ENCODE results near the gene POC1B. TPM values are rescaled to one million over a fixed set of nuclear protein-coding genes. Genes with fewer than 3 reads are reported as not detected.

Gene POC1B
- total and polyA plus RNA-seq, 2 experiments from 2014 or later: 8.3 to 15.0 TPM

DNA sequence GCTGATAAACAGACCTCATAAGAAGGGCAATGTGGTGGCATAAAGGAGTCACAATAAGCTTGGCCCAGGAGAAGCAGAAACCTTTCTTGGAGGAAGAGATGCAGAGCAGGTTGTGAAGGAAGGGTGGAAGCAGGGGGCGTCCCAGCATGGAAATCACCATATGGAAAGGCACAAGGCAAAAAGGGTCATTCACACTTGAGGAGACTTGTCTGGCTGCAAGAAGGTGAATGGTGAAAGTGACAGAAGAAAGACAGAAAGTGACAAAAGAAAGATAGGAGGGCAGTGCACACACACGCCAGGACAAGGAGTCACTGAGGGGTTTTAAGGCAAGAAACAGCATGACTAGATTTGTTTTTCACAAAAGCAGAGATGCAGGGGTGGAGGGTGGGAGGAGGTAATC lies 39.6 kb downstream of the POC1B start:
- no peaks in the 10 kb centered on the region for H3K4me1 ChIP-seq (ENCODE audit: insufficient read depth)
- DNase-seq: no peak
- no peak overlapping the region for H3K9ac ChIP-seq
- H4K20me1 ChIP-seq (ENCODE audit: insufficient read depth): no peaks in the 10 kb centered on the region
- in situ Hi-C loops (cut with MboI): no loop called here
- no peak overlapping the region for H3K27ac ChIP-seq
- no peaks in the 10 kb centered on the region for H3F3A ChIP-seq (ENCODE audit: insufficient read depth)
- no peaks in the 10 kb centered on the region for H3K9me2 ChIP-seq (ENCODE audit: insufficient read depth)
- H3K4me2 ChIP-seq (ENCODE audit: unreplicated experiment): no peak overlapping the region
- H3K4me3 ChIP-seq: no peak overlapping the region
- no peaks in the 10 kb centered on the region for H3K27me3 ChIP-seq (replicated peaks; ENCODE audit: insufficient read depth)
- no peaks in the 10 kb centered on the region for H3K36me3 ChIP-seq (ENCODE audit: low read depth)
- no peak for TF ChIP-seq EZH2 (IDR thresholded peaks at IDR 0.05; ENCODE audit: insufficient read depth, poor library complexity, severe bottlenecking)
- no peak for TF ChIP-seq EZH2phosphoT487 (IDR thresholded peaks at IDR 0.05; ENCODE audit: insufficient read depth, low read depth)
- H3K9me3 ChIP-seq (ENCODE audit: low read depth): no peaks in the 10 kb centered on the region
- 98 to 100% methylated on average over 2 of the region's 2 CpGs for WGBS, 2 experiments (ENCODE audit: low coverage in 1 of 2, low lambda C conversion rate in 2 of 2, missing lambda C conversion rate in 2 of 2)
- H3K79me2 ChIP-seq (ENCODE audit: insufficient read depth): no peaks in the 10 kb centered on the region
- no peak overlapping the region for H2AFZ ChIP-seq

- WGBS, 2 experiments (ENCODE audit: low coverage in 1 of 2, low lambda C conversion rate in 2 of 2, missing lambda C conversion rate in 2 of 2): 83 to 96% methylated on average over 1 of the region's 1 CpG
- no peaks in the 10 kb centered on the region for H3F3A ChIP-seq (ENCODE audit: insufficient read depth)
- no peaks in the 10 kb centered on the region for H3K9me3 ChIP-seq (ENCODE audit: low read depth)
- H3K4me2 ChIP-seq (ENCODE audit: unreplicated experiment): no peak overlapping the region
- H3K27me3 ChIP-seq (replicated peaks; ENCODE audit: insufficient read depth): no peaks in the 10 kb centered on the region
- no peaks in the 10 kb centered on the region for H3K79me2 ChIP-seq (ENCODE audit: insufficient read depth)
- in situ Hi-C loops (cut with MboI): no loop called here
- no peaks in the 10 kb centered on the region for H3K4me1 ChIP-seq (ENCODE audit: insufficient read depth)
- no peaks in the 10 kb centered on the region for H4K20me1 ChIP-seq (ENCODE audit: insufficient read depth)
- H3K9ac ChIP-seq: no peak overlapping the region
- H3K9me2 ChIP-seq (ENCODE audit: insufficient read depth): no peaks in the 10 kb centered on the region
- no peak for DNase-seq
- H2AFZ ChIP-seq: no peak overlapping the region
- H3K27ac ChIP-seq: no peak overlapping the region
- H3K4me3 ChIP-seq: no peak overlapping the region
- TF ChIP-seq EZH2phosphoT487 (IDR thresholded peaks at IDR 0.05; ENCODE audit: insufficient read depth, low read depth) (no peak), EZH2 (IDR thresholded peaks at IDR 0.05; ENCODE audit: insufficient read depth, poor library complexity, severe bottlenecking) (no peak)
- no peaks in the 10 kb centered on the region for H3K36me3 ChIP-seq (ENCODE audit: low read depth)
Observed at GRCh38 chr12:89484470-89484869, 41.4 kb downstream of the POC1B start.

DNA sequence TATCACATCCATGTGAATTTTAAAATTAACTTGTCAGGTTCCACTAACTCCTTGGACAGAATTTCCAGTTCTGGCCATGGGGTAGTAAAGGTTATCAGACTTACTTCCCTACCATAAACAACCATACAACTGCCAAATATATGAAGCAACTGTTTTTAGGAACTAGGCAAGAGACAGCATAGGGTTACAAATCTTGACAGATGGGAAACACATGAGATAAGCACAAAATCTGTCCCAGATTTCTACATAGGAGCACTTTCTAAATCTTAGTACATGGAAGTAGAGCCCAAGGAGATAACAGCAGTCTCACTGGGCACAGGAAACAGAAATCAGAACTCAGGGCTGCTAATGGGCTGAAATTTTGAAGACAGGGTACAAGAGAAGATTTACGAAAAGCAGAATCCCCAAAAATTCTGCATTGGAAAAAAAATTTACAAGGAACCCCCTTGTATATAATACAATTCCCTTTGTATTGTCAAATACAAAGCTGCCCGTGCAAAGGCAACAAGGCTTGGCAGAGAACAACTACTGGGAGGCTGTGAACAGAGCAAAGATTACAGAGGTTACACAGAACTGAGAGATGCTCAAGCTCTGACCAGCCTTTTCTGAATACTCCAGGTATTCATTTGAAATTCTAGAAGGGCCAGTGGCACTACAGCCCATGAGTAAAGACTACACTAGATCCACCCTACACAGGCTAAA lies 44.5 kb downstream of the POC1B start:
- no peak overlapping the region for H3K4me3 ChIP-seq
- H3F3A ChIP-seq (ENCODE audit: insufficient read depth): no peaks in the 10 kb centered on the region
- DNase-seq: no peak
- no peak overlapping the region for H2AFZ ChIP-seq
- no peaks in the 10 kb centered on the region for H3K36me3 ChIP-seq (ENCODE audit: low read depth)
- H3K27me3 ChIP-seq (replicated peaks; ENCODE audit: insufficient read depth): no peaks in the 10 kb centered on the region
- no peaks in the 10 kb centered on the region for H3K4me1 ChIP-seq (ENCODE audit: insufficient read depth)
- H4K20me1 ChIP-seq (ENCODE audit: insufficient read depth): no peaks in the 10 kb centered on the region
- in situ Hi-C loops (cut with MboI): no loop called here
- no peaks in the 10 kb centered on the region for H3K9me2 ChIP-seq (ENCODE audit: insufficient read depth)
- no peak overlapping the region for H3K9ac ChIP-seq
- TF ChIP-seq EZH2phosphoT487 (IDR thresholded peaks at IDR 0.05; ENCODE audit: insufficient read depth, low read depth) (no peak), EZH2 (IDR thresholded peaks at IDR 0.05; ENCODE audit: insufficient read depth, poor library complexity, severe bottlenecking) (no peak)
- H3K27ac ChIP-seq: no peak overlapping the region
- WGBS, 2 experiments (ENCODE audit: low coverage in 1 of 2, low lambda C conversion rate in 2 of 2, missing lambda C conversion rate in 2 of 2): 57 to 64% methylated on average over 2 of the region's 2 CpGs
- no peaks in the 10 kb centered on the region for H3K9me3 ChIP-seq (ENCODE audit: low read depth)
- H3K4me2 ChIP-seq (ENCODE audit: unreplicated experiment): no peak overlapping the region
- H3K79me2 ChIP-seq (ENCODE audit: insufficient read depth): no peaks in the 10 kb centered on the region

DNA sequence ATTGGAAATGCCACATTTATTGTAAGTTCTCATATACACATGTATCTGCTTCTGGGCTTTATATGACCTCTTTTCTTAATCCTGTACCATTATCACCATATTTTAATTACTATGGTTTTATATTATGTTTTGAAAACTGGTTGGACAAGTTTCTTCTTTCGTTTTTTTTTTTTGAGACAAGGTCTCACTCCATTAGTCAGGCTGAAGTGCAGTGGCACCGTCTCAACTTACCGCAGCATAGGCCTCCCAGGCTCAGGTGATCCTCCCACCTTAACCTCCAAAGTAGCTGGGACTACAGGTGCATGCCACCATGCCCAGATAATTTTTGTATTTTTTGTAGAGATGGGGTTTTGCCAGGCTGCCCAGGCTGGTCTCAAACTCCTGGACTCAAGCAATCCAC lies 45.9 kb downstream of the POC1B start:
- Histone ChIP-seq H3F3A (ENCODE audit: insufficient read depth) (peaks cover 7% of the 10 kb centered on the region; the same call in 1 of the 2 replicates), H3K4me3 (no peak overlapping the region), H3K9ac (no peak overlapping the region), H3K4me1 (ENCODE audit: insufficient read depth) (peaks cover 11% of the 10 kb centered on the region), H3K4me2 (ENCODE audit: unreplicated experiment) (no peak overlapping the region), H3K27me3 (replicated peaks; ENCODE audit: insufficient read depth) (no peaks in the 10 kb centered on the region), H3K36me3 (ENCODE audit: low read depth) (no peaks in the 10 kb centered on the region), H3K27ac (no peak overlapping the region), H3K9me2 (ENCODE audit: insufficient read depth) (no peaks in the 10 kb centered on the region), H4K20me1 (ENCODE audit: insufficient read depth) (no peaks in the 10 kb centered on the region), H3K9me3 (ENCODE audit: low read depth) (no peaks in the 10 kb centered on the region), H3K79me2 (ENCODE audit: insufficient read depth) (no peaks in the 10 kb centered on the region), H2AFZ (no peak overlapping the region)
- DNase-seq: no peak
- TF ChIP-seq EZH2 (IDR thresholded peaks at IDR 0.05; ENCODE audit: insufficient read depth, poor library complexity, severe bottlenecking): no peak
- no peak for TF ChIP-seq EZH2phosphoT487 (IDR thresholded peaks at IDR 0.05; ENCODE audit: insufficient read depth, low read depth)
- in situ Hi-C loops (cut with MboI): no loop called here
- WGBS, 2 experiments (ENCODE audit: low coverage in 1 of 2, low lambda C conversion rate in 2 of 2, missing lambda C conversion rate in 2 of 2): 80 to 93% methylated on average over 3 of the region's 3 CpGs

All from GM23248 (cell line).